Mononuclear cell (primary cell): ENCODE results near the gene NAPB. TPM values are rescaled to one million over a fixed set of nuclear protein-coding genes. Genes with fewer than 3 reads are reported as not detected.
A peak's percentile ranks its signal among the peaks of the same experiment; 100 is the strongest.

Experiments used
- H3K27me3 ChIP-seq: 2 replicates; pipeline ENCODE4 v1.6.0; 2011; ENCODE audit warnings: low read length, control low read depth; ENCODE audit not compliant: insufficient read depth
- H3K4me1 ChIP-seq: 2 replicates; pipeline ENCODE4 v1.5.1; 2011; ENCODE audit warnings: mild to moderate bottlenecking, low read length, control low read depth; ENCODE audit not compliant: insufficient read depth
- H3K4me3 ChIP-seq: 2 replicates; pipeline ENCODE4 v1.5.1; 2011; ENCODE audit warnings: mild to moderate bottlenecking, low read length, moderate library complexity
- H3K9me3 ChIP-seq: 2 replicates; pipeline ENCODE4 v1.5.1; 2011; ENCODE audit warnings: low read depth, mild to moderate bottlenecking, control low read depth, low read length
- total RNA-seq: library from RNA; depleted of rRNA; stranded (reverse); fragments of >200 nt; gene quantifications from one replicate; pipeline ENCODE4 v1.2.3, GENCODE V29; 2012

The NAPB gene
- total RNA-seq, 1 donor = 11.8 TPM

GRCh38 chr20:23370274-23370673, 51.0 kb downstream of the NAPB start:
- peaks cover 27% of the 10 kb centered on the region for H3K4me1 ChIP-seq
- H3K27me3 ChIP-seq = no peaks in the 10 kb centered on the region
- H3K4me3 ChIP-seq = no peak overlapping the region
- no peaks in the 10 kb centered on the region for H3K9me3 ChIP-seq

- Histone ChIP-seq H3K4me3 (no peak overlapping the region), H3K4me1 (peaks cover 27% of the 10 kb centered on the region)
Observed at GRCh38 chr20:23369072-23369823, 52.0 kb downstream of the NAPB start.

GRCh38 chr20:23368316-23369071, 52.8 kb downstream of the NAPB start:
- Histone ChIP-seq H3K4me1 (peaks cover 30% of the 10 kb centered on the region), H3K9me3 (no peaks in the 10 kb centered on the region), H3K4me3 (no peak overlapping the region), H3K27me3 (no peaks in the 10 kb centered on the region)

More at GRCh38 chr20:23369072-23369823, 52.0 kb downstream of the NAPB start:
- Histone ChIP-seq H3K9me3 (no peaks in the 10 kb centered on the region), H3K27me3 (no peaks in the 10 kb centered on the region)

- Histone ChIP-seq H3K27me3 (no peaks in the 10 kb centered on the region), H3K4me3 (no peak overlapping the region), H3K4me1 (peaks cover 37% of the 10 kb centered on the region), H3K9me3 (no peaks in the 10 kb centered on the region)
Observed at GRCh38 chr20:23367770-23368169, 53.5 kb downstream of the NAPB start.

GRCh38 chr20:23366384-23366783, 54.9 kb downstream of the NAPB start:
- H3K27me3 ChIP-seq = no peaks in the 10 kb centered on the region
- H3K4me1 ChIP-seq = peaks cover 41% of the 10 kb centered on the region
- H3K4me3 ChIP-seq = no peak overlapping the region
- H3K9me3 ChIP-seq = no peaks in the 10 kb centered on the region

- Histone ChIP-seq H3K4me3 (no peak overlapping the region), H3K4me1 (peaks cover 43% of the 10 kb centered on the region), H3K27me3 (no peaks in the 10 kb centered on the region), H3K9me3 (no peaks in the 10 kb centered on the region)
Observed at GRCh38 chr20:23365390-23366165, 55.7 kb downstream of the NAPB start.

- no peak overlapping the region for H3K4me3 ChIP-seq
- no peaks in the 10 kb centered on the region for H3K27me3 ChIP-seq
- no peaks in the 10 kb centered on the region for H3K9me3 ChIP-seq
- H3K4me1 ChIP-seq = peaks cover 45% of the 10 kb centered on the region
Observed at GRCh38 chr20:23363257-23363649, 58.0 kb downstream of the NAPB start.

- Histone ChIP-seq H3K27me3 (no peaks in the 10 kb centered on the region), H3K4me1 (peaks cover 46% of the 10 kb centered on the region)
Observed at GRCh38 chr20:23362392-23363256, 58.7 kb downstream of the NAPB start.

GRCh38 chr20:23361476-23362391, 59.6 kb downstream of the NAPB start, which contains the start of gene GZF1:
GZF1 (plus strand) TSS chr20:23362182; CDS start chr20:23364384, 2,202 bp downstream.
- H3K27me3 ChIP-seq = no peaks in the 10 kb centered on the region
- H3K4me3 ChIP-seq = peak within 1 kb of the TSS; percentile 59
- no peaks in the 10 kb centered on the region for H3K9me3 ChIP-seq
- peaks cover 50% of the 10 kb centered on the region for H3K4me1 ChIP-seq

More at GRCh38 chr20:23362392-23363256, 58.7 kb downstream of the NAPB start:
- peak overlapping the region; percentile 59 for H3K4me3 ChIP-seq
- no peaks in the 10 kb centered on the region for H3K9me3 ChIP-seq

GRCh38 chr20:23361119-23361475, 60.2 kb downstream of the NAPB start:
- peaks cover 44% of the 10 kb centered on the region for H3K4me1 ChIP-seq

GRCh38 chr20:23360531-23360930, 60.8 kb downstream of the NAPB start:
- Histone ChIP-seq H3K27me3 (no peaks in the 10 kb centered on the region), H3K4me1 (peaks cover 38% of the 10 kb centered on the region), H3K4me3 (no peak overlapping the region)

More at GRCh38 chr20:23361119-23361475, 60.2 kb downstream of the NAPB start:
- Histone ChIP-seq H3K9me3 (no peaks in the 10 kb centered on the region), H3K4me3 (peak overlapping the region; percentile 59), H3K27me3 (no peaks in the 10 kb centered on the region)

GRCh38 chr20:23358923-23359593, 62.2 kb downstream of the NAPB start:
- Histone ChIP-seq H3K4me3 (no peak overlapping the region), H3K9me3 (no peaks in the 10 kb centered on the region), H3K4me1 (peaks cover 35% of the 10 kb centered on the region), H3K27me3 (no peaks in the 10 kb centered on the region)

More at GRCh38 chr20:23360531-23360930, 60.8 kb downstream of the NAPB start:
- H3K9me3 ChIP-seq = no peaks in the 10 kb centered on the region

GRCh38 chr20:23358563-23358906, 62.8 kb downstream of the NAPB start:
- H3K27me3 ChIP-seq = no peaks in the 10 kb centered on the region
- no peaks in the 10 kb centered on the region for H3K9me3 ChIP-seq
- H3K4me1 ChIP-seq = peaks cover 33% of the 10 kb centered on the region
- peak overlapping the region; percentile 2 for H3K4me3 ChIP-seq
